Measurements from ENCODE around the gene CELF4. TPM values are rescaled to one million over a fixed set of nuclear protein-coding genes. Genes with fewer than 3 reads are reported as not detected.

Gene CELF4
- total RNA-seq, 2 experiments from 2014 or later: not detected

DNA sequence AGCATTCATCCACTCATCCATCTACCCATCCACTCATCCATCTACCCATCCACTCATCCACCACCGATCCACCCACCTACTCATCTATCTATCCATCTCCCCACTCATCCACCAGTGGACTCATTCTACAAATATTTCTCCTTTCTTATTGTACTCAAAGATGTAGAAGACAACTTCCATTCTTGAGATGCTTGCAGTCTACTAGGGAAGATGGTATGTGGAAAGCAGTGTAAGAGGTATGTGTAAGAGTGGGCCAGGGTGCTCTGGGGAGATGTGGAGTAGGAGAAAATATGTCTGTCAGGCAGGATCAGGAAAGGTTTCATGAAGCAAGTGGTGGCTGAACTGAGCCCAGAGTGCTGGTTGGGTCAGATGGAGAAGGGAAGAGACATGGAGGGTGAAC lies 150.8 kb downstream of the CELF4 start:
- Mint-ChIP-seq H3K27me3 (no peaks in the 10 kb centered on the region), H3K9me3 (no peaks in the 10 kb centered on the region), H3K4me3 (no peak overlapping the region), H3K36me3 (no peaks in the 10 kb centered on the region), H3K4me1 (no peaks in the 10 kb centered on the region), H3K27ac (no peak overlapping the region)
- no peak for DNase-seq

DNA sequence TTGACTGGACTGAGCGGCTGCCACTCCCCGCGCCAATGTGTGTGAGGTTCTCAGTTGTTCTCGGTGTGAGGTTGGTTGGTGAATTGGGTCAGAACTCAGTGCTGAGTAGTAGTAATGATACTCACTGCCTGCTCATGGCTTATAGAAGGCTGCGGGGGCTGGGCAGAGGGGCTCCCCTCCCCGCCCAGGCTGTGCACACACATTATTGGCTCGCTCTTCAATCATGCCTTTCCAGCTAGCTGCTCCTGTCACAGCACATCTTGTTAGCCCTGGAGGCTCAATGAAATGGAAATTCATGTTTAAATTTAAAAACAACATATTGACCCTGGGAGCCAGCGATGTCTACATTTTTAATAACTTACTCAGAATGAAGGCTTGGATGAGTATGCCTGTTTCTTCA lies 152.8 kb downstream of the CELF4 start:
- no peaks in the 10 kb centered on the region for H3K36me3 Mint-ChIP-seq
- H3K4me1 Mint-ChIP-seq: no peaks in the 10 kb centered on the region
- no peak for DNase-seq
- H3K4me3 Mint-ChIP-seq: no peak overlapping the region
- no peaks in the 10 kb centered on the region for H3K27me3 Mint-ChIP-seq
- no peaks in the 10 kb centered on the region for H3K9me3 Mint-ChIP-seq
- H3K27ac Mint-ChIP-seq: no peak overlapping the region

DNA sequence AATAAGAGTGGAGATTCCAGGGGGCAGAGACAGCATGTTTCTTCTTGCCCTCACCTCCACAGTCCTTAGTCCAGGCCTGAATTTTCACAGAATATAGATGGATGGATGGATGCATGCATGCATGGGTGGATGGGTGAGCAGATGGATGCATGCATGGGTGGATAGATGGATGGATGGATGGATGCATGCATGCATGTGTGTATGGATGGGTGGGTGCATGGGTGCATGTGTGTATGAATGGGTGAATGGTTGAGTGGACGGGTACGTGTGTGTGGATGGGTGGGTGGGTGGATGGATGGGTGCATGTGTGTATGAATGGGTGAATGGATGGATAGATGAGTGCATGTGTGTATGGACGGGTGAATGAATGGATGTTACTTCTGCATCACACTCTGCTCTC lies 153.3 kb downstream of the CELF4 start:
- DNase-seq: no peak
- Mint-ChIP-seq H3K4me3 (no peak overlapping the region), H3K36me3 (no peaks in the 10 kb centered on the region), H3K4me1 (no peaks in the 10 kb centered on the region), H3K27me3 (no peaks in the 10 kb centered on the region), H3K27ac (no peak overlapping the region), H3K9me3 (no peaks in the 10 kb centered on the region)

DNA sequence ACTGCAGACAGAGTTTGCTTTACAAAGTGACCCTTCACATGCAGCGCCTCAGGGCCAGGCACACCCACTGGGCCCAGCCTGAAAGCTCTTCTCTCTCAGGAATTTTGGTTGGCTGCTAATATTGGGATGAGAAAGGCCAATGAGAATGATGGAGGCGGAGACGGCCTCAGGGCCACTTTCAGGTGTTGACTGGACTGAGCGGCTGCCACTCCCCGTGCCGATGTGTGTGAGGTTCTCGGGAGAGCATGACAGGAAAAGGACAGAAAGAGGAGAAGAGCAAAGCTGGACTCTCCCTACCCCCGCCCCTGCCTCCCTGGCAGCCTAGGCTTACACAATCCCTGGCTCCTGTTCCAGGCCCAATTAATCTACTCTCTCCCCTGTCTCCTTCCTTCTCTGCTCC lies 155.7 kb downstream of the CELF4 start:
- Mint-ChIP-seq H3K9me3 (no peaks in the 10 kb centered on the region), H3K36me3 (no peaks in the 10 kb centered on the region), H3K4me3 (no peak overlapping the region), H3K4me1 (peaks cover 2% of the 10 kb centered on the region), H3K27ac (no peak overlapping the region), H3K27me3 (no peaks in the 10 kb centered on the region)
- no peak for DNase-seq

DNA sequence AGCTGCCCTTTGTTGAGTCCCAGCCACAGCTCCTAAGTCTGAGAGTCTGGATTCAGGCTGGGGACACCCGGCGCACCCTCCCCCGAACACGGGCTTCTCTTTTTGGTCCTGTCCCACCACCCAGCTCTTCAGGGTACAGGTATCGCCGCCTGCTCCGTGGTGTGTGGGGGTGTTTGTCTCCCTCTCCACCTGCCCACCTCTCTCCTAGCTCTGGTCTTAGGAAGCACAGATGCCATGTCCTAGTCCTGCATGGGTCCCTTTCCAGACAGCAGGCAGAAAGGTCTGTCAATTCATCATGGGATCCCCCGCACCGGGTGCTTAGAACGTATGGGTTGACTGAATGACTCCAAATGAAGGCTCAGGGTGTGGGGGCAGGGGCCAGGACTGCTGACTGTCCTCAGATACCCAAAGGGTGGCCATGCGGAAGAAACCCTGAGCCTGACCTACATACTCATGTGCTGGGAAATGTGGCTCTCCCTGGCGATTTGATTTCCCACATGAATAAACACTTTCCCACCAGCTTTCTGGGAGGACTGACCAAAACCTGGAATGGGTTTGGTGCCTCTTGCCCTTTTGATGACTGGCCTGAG lies 156.8 kb downstream of the CELF4 start:
- no peaks in the 10 kb centered on the region for H3K36me3 Mint-ChIP-seq

DNA sequence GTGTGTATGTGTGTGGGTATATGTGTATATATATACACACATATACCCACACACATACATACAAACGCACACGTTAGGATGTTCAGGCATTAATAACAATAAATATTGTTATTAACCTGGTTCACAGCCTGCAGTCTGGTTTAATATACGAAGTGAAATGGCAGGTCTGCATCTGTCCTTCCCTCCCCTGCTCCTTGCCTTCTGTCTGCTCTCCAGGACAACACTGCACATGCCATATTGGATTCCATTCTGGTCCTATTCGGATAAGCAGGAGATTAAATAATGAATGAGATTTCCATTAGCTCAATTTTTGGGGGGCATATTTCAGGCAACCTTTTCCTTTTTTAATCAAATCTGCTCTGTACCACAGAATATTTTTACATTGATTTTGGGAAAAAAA lies 158.0 kb downstream of the CELF4 start:
- Mint-ChIP-seq H3K36me3 (no peaks in the 10 kb centered on the region), H3K27me3 (no peaks in the 10 kb centered on the region), H3K27ac (no peak overlapping the region), H3K4me3 (no peak overlapping the region), H3K9me3 (no peaks in the 10 kb centered on the region), H3K4me1 (peaks cover 2% of the 10 kb centered on the region)
- no peak for DNase-seq

More for the DNA sequence above, 156.8 kb downstream of the CELF4 start:
- Mint-ChIP-seq H3K4me1 (peaks cover 2% of the 10 kb centered on the region), H3K27me3 (no peaks in the 10 kb centered on the region), H3K27ac (no peak overlapping the region), H3K9me3 (no peaks in the 10 kb centered on the region), H3K4me3 (no peak overlapping the region)
- DNase-seq: no peak

DNA sequence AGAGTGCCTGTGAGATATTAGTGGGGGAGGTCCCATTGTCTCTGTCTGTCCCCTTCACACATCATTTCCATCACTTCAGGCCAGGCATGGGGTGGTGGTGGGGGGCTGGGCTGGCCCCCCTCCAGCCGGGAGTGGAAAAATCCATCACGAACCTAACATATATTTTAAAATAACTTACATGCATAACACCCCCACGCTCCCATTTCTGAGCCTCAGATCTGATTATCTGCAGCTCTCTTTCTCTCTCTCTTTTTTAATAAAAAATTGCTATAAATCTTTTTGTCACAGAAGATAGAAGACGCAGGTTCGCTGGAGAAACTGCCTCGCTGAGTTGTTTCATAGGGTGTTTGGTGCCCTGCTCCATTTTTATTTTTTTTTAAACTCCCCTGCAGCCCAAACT lies 159.8 kb downstream of the CELF4 start:
- Mint-ChIP-seq H3K36me3 (no peaks in the 10 kb centered on the region), H3K27me3 (no peaks in the 10 kb centered on the region), H3K9me3 (no peaks in the 10 kb centered on the region), H3K4me1 (peaks cover 2% of the 10 kb centered on the region), H3K4me3 (no peak overlapping the region), H3K27ac (no peak overlapping the region)
- no peak for DNase-seq

DNA sequence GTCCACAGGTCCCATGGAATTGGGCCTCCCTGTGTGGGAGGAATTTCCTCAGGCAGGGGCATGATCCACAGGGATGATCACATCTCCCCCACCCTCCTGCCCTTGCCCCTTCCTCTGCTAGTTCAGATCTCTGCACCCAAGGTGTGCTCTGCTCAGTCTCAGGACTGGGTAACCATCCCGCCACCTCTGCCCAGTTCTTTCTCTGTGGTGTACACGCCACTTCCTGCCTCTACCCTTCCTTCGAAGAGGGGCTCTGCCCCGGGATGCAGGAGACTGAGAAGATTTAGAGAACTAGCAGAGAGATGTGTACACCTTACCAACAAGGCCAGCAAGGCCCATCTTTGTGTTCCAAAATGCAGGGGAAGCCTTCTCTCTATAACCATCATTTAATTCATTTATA lies 160.4 kb downstream of the CELF4 start:
- H3K27ac Mint-ChIP-seq: no peak overlapping the region
- no peaks in the 10 kb centered on the region for H3K36me3 Mint-ChIP-seq
- no peak for DNase-seq
- H3K9me3 Mint-ChIP-seq: no peaks in the 10 kb centered on the region
- H3K4me1 Mint-ChIP-seq: peaks cover 2% of the 10 kb centered on the region
- no peak overlapping the region for H3K4me3 Mint-ChIP-seq
- no peaks in the 10 kb centered on the region for H3K27me3 Mint-ChIP-seq

DNA sequence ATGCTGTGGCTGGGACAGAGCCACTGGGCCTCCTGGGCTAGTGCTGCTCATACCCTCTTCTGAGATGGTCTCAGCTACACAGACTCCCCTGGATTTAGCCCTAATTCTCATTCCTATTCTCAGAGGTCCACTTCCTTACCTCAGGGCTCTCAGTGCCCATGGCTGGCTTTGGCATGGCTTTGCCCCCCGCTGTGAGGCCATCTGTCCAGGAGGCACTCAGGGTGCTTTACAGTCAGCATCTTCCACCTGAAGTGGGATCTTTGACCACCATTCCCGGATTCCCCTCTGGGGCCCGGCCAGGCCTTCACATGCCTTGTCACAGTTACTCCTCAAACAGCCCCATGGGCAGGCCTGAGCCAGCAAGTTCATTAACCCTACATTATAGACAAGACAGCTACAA lies 161.8 kb downstream of the CELF4 start:
- no peak overlapping the region for H3K27ac Mint-ChIP-seq
- DNase-seq: no peak
- H3K4me3 Mint-ChIP-seq: no peak overlapping the region
- no peaks in the 10 kb centered on the region for H3K9me3 Mint-ChIP-seq
- H3K4me1 Mint-ChIP-seq: peaks cover 2% of the 10 kb centered on the region
- H3K27me3 Mint-ChIP-seq: no peaks in the 10 kb centered on the region
- no peaks in the 10 kb centered on the region for H3K36me3 Mint-ChIP-seq

DNA sequence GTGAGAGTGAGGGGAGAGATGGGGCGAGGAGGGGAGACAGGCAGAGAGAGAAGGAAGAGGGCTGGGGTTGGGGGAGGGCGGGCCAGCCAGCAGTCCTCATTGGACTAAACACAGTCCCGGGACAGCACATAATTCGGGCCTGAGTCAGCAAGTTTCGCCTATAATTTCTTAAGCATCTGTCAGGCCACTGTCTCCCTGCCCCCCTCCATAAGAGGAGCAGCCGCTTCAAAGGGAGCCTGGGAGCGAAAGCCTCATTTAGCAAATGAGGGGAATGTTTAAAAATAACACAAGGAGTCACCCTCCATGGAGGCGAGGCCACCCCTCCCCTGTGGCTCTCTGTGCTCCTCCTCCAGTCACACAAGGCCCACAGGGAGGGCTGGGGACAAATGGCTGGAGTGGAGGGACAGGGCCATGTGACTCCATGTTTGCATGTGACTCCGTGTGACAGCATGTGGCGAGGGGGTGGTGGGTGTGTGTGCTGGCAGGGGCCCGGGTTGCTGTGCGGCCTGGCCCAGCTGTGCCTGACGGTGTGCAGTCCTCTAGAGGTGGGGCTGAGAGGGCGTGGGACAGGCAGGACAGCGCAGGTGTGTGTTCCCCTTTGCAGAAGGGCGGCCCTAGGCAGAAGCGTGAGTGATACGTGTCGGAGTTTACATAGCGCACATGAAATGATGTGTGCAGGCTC lies 162.4 kb downstream of the CELF4 start:
- peaks cover 2% of the 10 kb centered on the region for H3K4me1 Mint-ChIP-seq
- no peak overlapping the region for H3K27ac Mint-ChIP-seq
- H3K27me3 Mint-ChIP-seq: no peaks in the 10 kb centered on the region
- H3K4me3 Mint-ChIP-seq: no peak overlapping the region
- H3K9me3 Mint-ChIP-seq: no peaks in the 10 kb centered on the region
- DNase-seq: no peak
- H3K36me3 Mint-ChIP-seq: no peaks in the 10 kb centered on the region

DNA sequence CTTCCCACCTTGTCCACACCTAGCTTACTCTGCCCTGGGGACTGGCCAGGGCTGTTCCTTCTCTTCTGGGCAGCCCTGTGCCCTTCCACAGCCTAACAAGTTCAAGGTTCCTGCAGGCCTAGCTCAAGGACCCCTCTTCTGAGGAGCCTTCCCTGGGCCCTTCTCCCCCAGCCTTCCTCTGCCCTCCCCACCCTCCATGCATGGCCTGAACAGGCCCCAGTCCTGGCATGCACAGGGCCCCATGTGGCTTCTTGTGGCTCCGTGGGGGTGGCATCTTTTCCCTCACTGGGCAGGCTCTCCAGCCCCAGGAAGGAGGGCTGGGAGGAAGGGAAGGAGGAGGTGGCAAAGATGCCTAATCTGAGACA lies 162.9 kb downstream of the CELF4 start:
- no peaks in the 10 kb centered on the region for H3K9me3 Mint-ChIP-seq
- no peaks in the 10 kb centered on the region for H3K27me3 Mint-ChIP-seq

DNA sequence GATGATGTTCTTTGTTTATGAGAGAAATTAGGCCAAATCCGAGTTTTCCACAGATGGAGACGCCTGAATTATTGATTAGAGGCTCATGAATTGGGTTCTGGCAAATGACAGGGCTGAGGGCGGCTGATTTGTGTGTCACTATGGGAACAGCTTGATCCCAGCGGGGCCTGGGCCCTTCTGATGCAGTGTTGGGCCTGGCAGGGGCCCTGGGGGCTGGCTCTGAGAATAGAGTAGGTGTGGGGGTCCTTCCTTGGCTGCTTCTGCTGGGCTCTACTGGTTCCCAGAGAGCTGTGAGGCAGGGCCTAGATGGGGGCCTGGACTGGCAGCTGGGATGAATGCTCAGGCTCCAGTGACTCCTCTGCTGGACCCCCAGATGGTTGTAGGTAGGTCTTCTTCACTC lies 164.8 kb downstream of the CELF4 start:
- no peaks in the 10 kb centered on the region for H3K9me3 Mint-ChIP-seq

More for the DNA sequence above, 162.9 kb downstream of the CELF4 start:
- no peak overlapping the region for H3K4me3 Mint-ChIP-seq
- peaks cover 2% of the 10 kb centered on the region for H3K4me1 Mint-ChIP-seq
- H3K36me3 Mint-ChIP-seq: no peaks in the 10 kb centered on the region
- H3K27ac Mint-ChIP-seq: no peak overlapping the region
- no peak for DNase-seq

DNA sequence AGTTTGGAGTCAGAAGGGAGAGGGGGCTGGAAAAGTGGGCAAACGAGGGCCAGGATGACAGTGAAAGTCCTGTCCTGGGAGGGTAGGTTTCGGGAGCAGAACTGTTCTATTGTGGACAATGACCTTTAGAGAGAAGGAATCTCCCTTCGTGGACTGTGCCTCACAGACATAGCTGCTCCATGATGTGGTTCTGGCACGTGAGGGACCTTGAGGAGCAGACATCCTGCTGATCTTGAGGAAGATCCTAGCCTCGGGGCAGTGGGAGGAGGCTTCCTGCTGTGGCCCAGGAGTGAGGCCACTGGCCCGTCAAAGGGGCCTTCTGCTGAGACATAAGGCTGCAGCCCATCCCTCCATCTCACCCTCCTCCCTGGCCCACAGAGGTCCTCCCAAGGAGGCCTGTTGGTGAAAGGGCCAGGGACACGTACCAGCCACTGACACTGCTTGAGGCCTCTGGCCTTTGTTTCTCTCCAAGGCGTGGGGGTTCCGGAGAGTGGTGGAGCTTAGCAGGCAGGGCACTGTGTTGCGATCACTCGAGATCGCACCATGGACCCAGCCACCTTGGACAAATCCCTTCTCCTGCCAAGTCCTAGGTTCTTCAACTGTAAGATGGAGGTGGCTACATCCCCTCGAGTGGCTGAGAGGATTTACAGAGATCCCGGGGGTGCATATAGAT lies 167.2 kb downstream of the CELF4 start:
- Mint-ChIP-seq H3K9me3 (no peaks in the 10 kb centered on the region), H3K36me3 (no peaks in the 10 kb centered on the region), H3K27me3 (peaks cover 17% of the 10 kb centered on the region), H3K4me3 (no peak overlapping the region), H3K4me1 (peaks cover 3% of the 10 kb centered on the region), H3K27ac (no peak overlapping the region)
- no peak for DNase-seq

More for the DNA sequence above, 164.8 kb downstream of the CELF4 start:
- no peak for DNase-seq
- Mint-ChIP-seq H3K27ac (no peak overlapping the region), H3K4me3 (no peak overlapping the region), H3K27me3 (no peaks in the 10 kb centered on the region), H3K36me3 (no peaks in the 10 kb centered on the region), H3K4me1 (peaks cover 2% of the 10 kb centered on the region)

DNA sequence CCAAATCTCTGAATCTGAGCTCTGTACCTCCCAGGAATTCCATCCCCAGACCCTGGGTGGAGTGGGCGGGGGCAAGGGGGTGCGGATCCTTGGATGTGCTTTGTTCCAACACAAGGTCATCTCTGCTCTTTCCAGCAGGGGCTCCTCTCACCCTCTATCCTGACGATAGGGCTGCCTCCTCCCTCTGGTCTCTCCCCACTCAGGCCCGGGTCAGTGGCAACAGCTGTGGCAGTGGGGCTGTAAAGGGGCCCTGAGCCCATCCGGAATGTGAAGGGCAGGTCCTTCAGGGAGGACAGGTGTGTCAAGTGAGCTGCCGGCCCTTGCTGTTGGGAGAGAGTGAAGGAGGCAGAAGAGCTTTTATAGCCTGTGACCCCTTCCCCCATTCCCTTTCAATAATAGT lies 167.8 kb downstream of the CELF4 start:
- Mint-ChIP-seq H3K4me1 (peaks cover 3% of the 10 kb centered on the region), H3K27ac (no peak overlapping the region), H3K9me3 (no peaks in the 10 kb centered on the region), H3K27me3 (peaks cover 23% of the 10 kb centered on the region), H3K36me3 (no peaks in the 10 kb centered on the region), H3K4me3 (no peak overlapping the region)
- DNase-seq: no peak

DNA sequence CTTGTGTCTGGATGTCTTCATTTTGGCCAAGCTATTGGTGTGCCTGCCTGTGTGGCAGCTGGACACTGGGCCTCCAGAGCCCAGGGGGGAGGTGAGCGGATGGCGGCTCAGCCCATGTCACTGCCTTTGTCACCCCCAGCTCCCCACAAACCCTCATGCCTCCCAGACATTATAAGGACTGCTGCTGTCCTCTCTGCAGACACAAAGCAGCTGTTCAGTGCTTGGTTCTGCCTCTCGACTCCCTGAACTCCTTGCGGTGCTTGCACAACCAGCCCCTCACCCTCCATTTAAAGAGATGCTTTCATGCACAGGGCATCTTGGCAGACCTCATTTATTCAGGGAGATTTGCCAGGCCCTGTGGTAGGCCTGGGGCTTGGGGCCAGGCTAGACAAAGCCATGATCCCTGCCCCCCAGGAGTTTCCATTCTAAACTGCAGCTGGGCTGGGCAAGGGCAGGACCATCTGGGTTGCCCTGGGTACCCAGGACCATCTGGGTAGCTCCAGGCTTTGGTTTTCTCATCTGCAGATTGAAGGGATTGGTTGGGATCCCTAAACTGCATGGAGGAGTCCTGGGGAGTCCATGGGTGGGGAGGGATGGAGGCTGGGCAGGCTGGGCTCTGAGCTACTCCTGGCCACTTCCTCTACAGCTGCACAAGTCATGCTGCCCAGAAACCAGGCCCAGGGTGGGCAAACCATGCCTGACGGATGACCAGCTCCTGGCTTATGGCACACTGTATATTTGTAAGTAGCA lies 168.5 kb downstream of the CELF4 start:
- H3K4me3 Mint-ChIP-seq: no peak overlapping the region
- peaks cover 26% of the 10 kb centered on the region for H3K27me3 Mint-ChIP-seq
- no peaks in the 10 kb centered on the region for H3K36me3 Mint-ChIP-seq
- peaks cover 3% of the 10 kb centered on the region for H3K4me1 Mint-ChIP-seq
- DNase-seq: no peak
- H3K27ac Mint-ChIP-seq: no peak overlapping the region
- H3K9me3 Mint-ChIP-seq: no peaks in the 10 kb centered on the region
